GM12878 (cell line): ENCODE results near the gene MICA. TPM values are rescaled to one million over a fixed set of nuclear protein-coding genes. Genes with fewer than 3 reads are reported as not detected.

ENCODE experiments used
- ATAC-seq: fragments of 200-7000 bp; cut with Tn5 transposase; 3 replicates; pipeline ENCODE4 v1.9.1; 2020; ENCODE audit warnings: mild to moderate bottlenecking, moderate library complexity
- BruUV-seq: library from RNA; stranded (reverse); fragments of 400-500 nt; replicated peaks from 2 replicates; lab custom pipeline; 2021; lab: Mats Ljungman, UMichigan
- CTCF ChIA-PET: fragments of 300-600 bp; sonication (Branson Sonifier 250); formaldehyde crosslinking; extraction: SDS; loops from one replicate; lab custom pipeline; 2021; ENCODE audit warnings: inconsistent platforms; lab: Yijun Ruan, JAX
- POLR2A ChIA-PET: fragments of 350-600 bp; formaldehyde crosslinking; extraction: SDS; loops from one replicate; lab custom pipeline; 2021; ENCODE audit warnings: inconsistent platforms; lab: Charles Lee
- RAD21 ChIA-PET: fragments of 300-600 bp; sonication (Branson Sonifier 250); formaldehyde crosslinking; loops from one replicate; lab custom pipeline; 2023; ENCODE audit warnings: antibody characterized with exemption; ENCODE audit not compliant: unreplicated experiment; lab: Charles Lee
- SMC1A ChIA-PET: fragments of 300-600 bp; sonication (Branson Sonifier 250); formaldehyde crosslinking; loops from one replicate; lab custom pipeline; 2023; ENCODE audit not compliant: unreplicated experiment, uncharacterized antibody; lab: Charles Lee
- DNase-seq: peaks from one replicate; pipeline ENCODE4 v3.0.0-alpha.2; 2011; ENCODE audit warnings: low read depth, low spot score
- FAIRE-seq: peaks from 3 replicates; lab custom pipeline; 2011; peaks lifted over from hg19 to GRCh38; lab: Jason Lieb, UNC
- H2AFZ ChIP-seq: 2 replicates; pipeline ENCODE4 v1.6.0; 2011; ENCODE audit warnings: low read depth, low read length, control low read depth; ENCODE audit not compliant: control insufficient read depth
- H3K27ac ChIP-seq: 2 replicates; pipeline ENCODE4 v1.5.1; 2011; ENCODE audit warnings: control low read depth; ENCODE audit not compliant: control insufficient read depth, insufficient read depth
- H3K27me3 ChIP-seq, 2 experiments: replicated peaks in 1 of 2; 2 replicates each; pipeline versions ENCODE4 v1.6.0 to v1.6.1; 2011; ENCODE audit warnings: low read length in 1 of 2; ENCODE audit not compliant: control insufficient read depth in 2 of 2, insufficient read depth in 2 of 2
- H3K36me3 ChIP-seq, 2 experiments: 2 replicates each; pipeline ENCODE4 v1.5.1; 2011; ENCODE audit warnings: low read length in 1 of 2; ENCODE audit not compliant: control insufficient read depth in 2 of 2, insufficient read depth in 2 of 2
- H3K4me1 ChIP-seq: 2 replicates; pipeline ENCODE4 v1.6.1; 2011; ENCODE audit warnings: mild to moderate bottlenecking, low read length, moderate library complexity, mixed read lengths; ENCODE audit not compliant: control insufficient read depth, insufficient read depth
- H3K4me2 ChIP-seq: 2 replicates; pipeline ENCODE4 v1.6.0; 2011; ENCODE audit warnings: control low read depth; ENCODE audit not compliant: control insufficient read depth, insufficient read depth
- H3K4me3 ChIP-seq: fragments of 200-600 bp; sonication (generic); 2 replicates; pipeline ENCODE4 v1.5.1; 2016
- H3K79me2 ChIP-seq: 2 replicates; pipeline ENCODE4 v1.6.0; 2011; ENCODE audit warnings: low read length; ENCODE audit not compliant: control insufficient read depth, insufficient read depth
- H3K9ac ChIP-seq: 2 replicates; pipeline ENCODE4 v1.8.0; 2011; ENCODE audit warnings: low read length, control low read depth, mixed read lengths; ENCODE audit not compliant: control insufficient read depth, insufficient read depth
- H3K9me3 ChIP-seq: replicated peaks from 3 replicates; pipeline ENCODE4 v1.5.1; 2011; ENCODE audit warnings: mild to moderate bottlenecking, low read length; ENCODE audit not compliant: control insufficient read depth, insufficient read depth
- H4K20me1 ChIP-seq: 2 replicates; pipeline ENCODE4 v1.6.0; 2011; ENCODE audit not compliant: control insufficient read depth, insufficient read depth
- ATF7 ChIP-seq: fragments of 450-650 bp; IDR thresholded peaks from 2 replicates; pipeline ENCODE4 v1.6.1; 2016; ENCODE audit warnings: low read depth, mild to moderate bottlenecking
- BACH1 ChIP-seq: fragments of 450-650 bp; IDR thresholded peaks from 2 replicates; pipeline ENCODE4 v1.6.1; 2017; ENCODE audit warnings: mild to moderate bottlenecking, borderline replicate concordance
- BMI1 ChIP-seq: fragments of 450-650 bp; IDR thresholded peaks from 2 replicates; pipeline ENCODE4 v1.6.1; 2016; ENCODE audit warnings: mild to moderate bottlenecking, moderate library complexity, borderline replicate concordance
- FOXK2 ChIP-seq: fragments of 450-650 bp; IDR thresholded peaks from 2 replicates; pipeline ENCODE4 v1.6.1; 2017; ENCODE audit warnings: mild to moderate bottlenecking, moderate library complexity
- FOXM1 ChIP-seq: IDR thresholded peaks from 2 replicates; pipeline ENCODE4 v1.6.1; 2012; ENCODE audit warnings: low read depth, mild to moderate bottlenecking, inconsistent platforms, low read length, moderate library complexity
- GATAD2B ChIP-seq: fragments of 450-650 bp; conservative IDR thresholded peaks from 2 replicates; pipeline ENCODE4 v1.6.1; 2017; ENCODE audit warnings: low read depth, mild to moderate bottlenecking, moderate library complexity
- HSF1 ChIP-seq: fragments of 150-350 bp; IDR thresholded peaks from 2 replicates; pipeline ENCODE4 v1.6.1; 2014; ENCODE audit warnings: mild to moderate bottlenecking, low read depth, low read length
- MEF2A ChIP-seq: IDR thresholded peaks from 2 replicates; pipeline ENCODE4 v1.6.1; 2011; ENCODE audit warnings: low read depth, mild to moderate bottlenecking, low read length, moderate library complexity; ENCODE audit not compliant: insufficient read depth
- MYC ChIP-seq: IDR thresholded peaks from 2 replicates; pipeline ENCODE4 v1.6.1; 2011; ENCODE audit warnings: mild to moderate bottlenecking, low read length, moderate library complexity, inconsistent platforms; ENCODE audit not compliant: insufficient read depth, insufficient replicate concordance, insufficient read length, severe bottlenecking
- RCOR1 ChIP-seq: conservative IDR thresholded peaks from 2 replicates; pipeline ENCODE4 v1.6.1; 2012; ENCODE audit warnings: low read depth, low read length, improper control_type of control experiment
- TCF12 ChIP-seq: IDR thresholded peaks from 2 replicates; pipeline ENCODE4 v1.6.1; 2011; ENCODE audit warnings: low read depth, mild to moderate bottlenecking, low read length
- WGBS: methylation state at CpG from one replicate; pipeline ENCODE4 v1.1.6; 2016; ENCODE audit warnings: low lambda C conversion rate; ENCODE audit not compliant: insufficient replicate concordance, insufficient coverage; ENCODE audit errors: missing lambda C conversion rate; 5-methylcytosine and 5-hydroxymethylcytosine counted together
- in situ Hi-C: fragments of 300-500 bp; cut with MboI; formaldehyde crosslinking; loops from 9 replicates; pipeline ENCODE4 v1.14.3; 2018; ENCODE audit warnings: mixed read lengths
- intact Hi-C: fragments of 100-400 bp; cut with micrococcal nuclease; formaldehyde crosslinking; loops from one replicate; pipeline ENCODE4 v1.14.2; 2022; ENCODE audit not compliant: unreplicated experiment
- polyA plus RNA-seq, 11 experiments: library from polyadenylated mRNA; depleted of rRNA in 4 of 11; unstranded in 6 of 11; stranded (reverse) in 5 of 11; fragments of >200 nt; fragmentation: Nextera tagmentation in 4 of 11; fragmentation: Illumina TruSeq in 1 of 11; extraction: Ambion mirVana in 4 of 11; extraction: Trizol in 1 of 11; gene quantifications; 1 replicate in 1 of 11; 2 replicates in 10 of 11; pipeline versions ENCODE4 v1.2.1 to v1.2.3, GENCODE V29; 2011 to 2016; ENCODE audit warnings: inconsistent platforms in 2 of 11, missing spikeins in 2 of 11, low read depth in 1 of 11
- total RNA-seq, 4 experiments: library from RNA; depleted of rRNA in 3 of 4; stranded (reverse); fragments of >200 nt in 3 of 4; fragmentation: Illumina TruSeq in 1 of 4; extraction: Trizol in 1 of 4; gene quantifications; 2 replicates each; pipeline versions ENCODE4 v1.2.1 to v1.2.3, GENCODE V29; 2013 to 2021

Gene MICA
- total and polyA plus RNA-seq, 10 of the 15 experiments (the other 5 are each of a cell fraction or from before 2014, with no cell fraction given) = 3.6 to 10.5 (median 6.9) TPM

GRCh38 chr6:31460361-31461025, 57.1 kb downstream of the MICA start:
- ChIA-PET RAD21 (no interaction called here), POLR2A (interaction anchor here (0.9 kb wide), 1 partner anchor 12 kb away, joined by 3 read pairs; no protein-coding TSS in a partner anchor), CTCF (interaction anchor here (0.9 kb wide), 1 partner anchor 19 kb away, joined by 3 read pairs; no protein-coding TSS in a partner anchor), SMC1A (no interaction called here)
- Histone ChIP-seq H3K4me3 (no peak overlapping the region), H3K36me3 (peaks cover 0 to 5% of the 10 kb centered on the region in 2 experiments; a peak in 1 of 4 replicates), H3K9me3 (no peaks in the 10 kb centered on the region; the same call in 2 of the 3 replicates), H3K9ac (no peak overlapping the region), H3K4me1 (peaks cover 9% of the 10 kb centered on the region), H4K20me1 (peaks cover 6% of the 10 kb centered on the region), H3K27ac (no peak overlapping the region), H3K4me2 (no peak overlapping the region), H3K27me3 (no peaks in the 10 kb centered on the region; a peak in 1 of 4 replicates), H2AFZ (no peak overlapping the region), H3K79me2 (peaks cover 30% of the 10 kb centered on the region)
- 89% methylated on average over 5 of the region's 5 CpGs for WGBS
- intact Hi-C loops (no loop called here), in situ Hi-C loops (no loop called here)
- DNase-seq = no peak
- FAIRE-seq = no peak
- TF ChIP-seq FOXM1 = no peak
- no peak for TF ChIP-seq ATF7
- no peak for TF ChIP-seq TCF12
- TF ChIP-seq MYC = no peak
- TF ChIP-seq BACH1 = no peak
- no peak for TF ChIP-seq MEF2A
- no peak for TF ChIP-seq BMI1
- no peak for TF ChIP-seq RCOR1
- TF ChIP-seq GATAD2B = no peak
- TF ChIP-seq HSF1 = no peak
- no peak for TF ChIP-seq FOXK2
- no peak for ATAC-seq
- BruUV-seq = no TSS peak
